ENCODE data around the gene LDHAL6A.

DNA sequence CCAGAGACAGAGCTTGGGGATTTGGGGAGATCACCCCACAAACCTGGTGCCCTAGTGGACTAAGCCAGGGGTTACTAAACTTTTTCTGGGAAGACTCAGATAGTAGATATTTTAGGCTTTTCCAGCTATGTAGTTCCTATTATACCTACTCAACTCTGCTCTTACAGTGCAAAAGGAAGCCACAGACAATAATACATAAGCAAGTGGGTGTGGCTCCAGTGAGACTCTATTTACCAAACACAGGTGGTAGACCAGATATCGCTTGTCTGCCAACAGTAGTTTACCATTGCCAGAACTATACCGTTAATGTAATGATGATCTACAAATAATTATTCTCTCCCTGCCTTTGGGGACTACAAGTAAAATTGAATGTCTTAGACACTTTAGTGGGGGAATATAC is 36.6 kb upstream of the LDHAL6A start:
- TF ChIP-seq CTCF (IDR thresholded peaks at IDR 0.05) (no peak), ZFX (IDR thresholded peaks at IDR 0.05; ENCODE audit: borderline replicate concordance) (no peak)

All from 22Rv1 (cell line).